Inferior parietal cortex (tissue), 1 donor: ENCODE data around the gene DNTTIP2.
"Not testable (repeated sequence)": the region's sequence is repeated elsewhere in the genome, so short reads cannot be mapped to it uniquely, and the experiment has no call there.

Experiments
- DNase-seq: peaks from one replicate; pipeline ENCODE4 v3.0.0-alpha.2; 2016; ENCODE audit errors: extremely low spot score

DNTTIP2 gene

DNA sequence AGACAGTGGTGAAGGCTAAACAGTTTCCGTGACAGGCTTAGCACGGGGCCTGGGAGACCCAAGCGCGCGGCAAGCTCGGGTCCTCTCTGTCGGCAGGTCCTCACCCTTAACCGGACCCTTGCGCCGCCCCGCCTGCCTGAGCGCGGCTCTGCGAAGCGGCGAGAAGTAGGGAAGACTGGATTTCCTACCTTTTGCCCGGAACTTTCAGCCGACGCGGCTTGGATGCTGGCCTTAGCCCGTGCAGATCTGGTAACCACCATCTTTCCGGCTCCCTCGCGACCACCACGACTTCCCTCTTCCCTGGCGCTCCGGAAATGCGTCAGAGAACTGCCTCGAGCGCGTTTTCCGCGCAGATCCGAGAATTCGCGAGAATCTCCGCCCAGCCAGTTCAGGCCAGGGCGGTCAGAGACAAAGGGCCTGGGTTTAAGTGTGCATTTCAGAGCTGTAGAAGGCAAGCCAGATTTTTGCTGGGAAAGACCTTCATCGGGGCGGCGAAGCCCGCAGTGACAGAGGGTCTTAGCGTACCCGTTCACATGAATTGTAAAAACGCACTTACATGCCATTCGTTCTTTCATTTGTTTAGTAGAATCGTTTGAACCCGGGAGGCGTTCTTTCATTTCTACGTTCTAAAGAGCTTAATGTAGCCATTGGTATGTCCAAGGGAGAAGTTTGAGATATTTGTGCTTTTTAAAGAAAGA, at the start of gene DNTTIP2:
DNTTIP2 (minus strand) TSS at position 318 of the 698 bp plus-strand sequence; CDS start at position 260, 58 bp downstream.
- peak; percentile 96 for DNase-seq

DNA sequence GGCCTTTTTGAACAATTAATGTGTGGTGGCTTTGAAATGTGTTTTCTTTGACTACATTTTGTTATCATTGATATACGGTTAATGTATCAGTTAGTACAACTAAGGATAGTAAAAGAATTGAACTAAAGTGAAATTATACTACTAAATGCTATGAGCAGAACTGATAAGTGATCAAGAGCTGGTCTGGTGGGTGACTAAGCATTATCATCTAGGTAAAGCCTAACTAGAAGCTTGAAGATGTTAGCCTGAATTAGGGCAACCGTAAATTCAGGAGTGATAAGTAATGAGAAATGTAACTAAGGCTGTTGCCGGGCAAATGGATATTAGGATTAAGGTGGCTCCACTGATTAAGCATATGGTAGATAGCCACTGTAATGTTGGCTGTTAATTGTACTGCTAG, 46.2 kb upstream of the DNTTIP2 start:
- DNase-seq, result no peak

DNA sequence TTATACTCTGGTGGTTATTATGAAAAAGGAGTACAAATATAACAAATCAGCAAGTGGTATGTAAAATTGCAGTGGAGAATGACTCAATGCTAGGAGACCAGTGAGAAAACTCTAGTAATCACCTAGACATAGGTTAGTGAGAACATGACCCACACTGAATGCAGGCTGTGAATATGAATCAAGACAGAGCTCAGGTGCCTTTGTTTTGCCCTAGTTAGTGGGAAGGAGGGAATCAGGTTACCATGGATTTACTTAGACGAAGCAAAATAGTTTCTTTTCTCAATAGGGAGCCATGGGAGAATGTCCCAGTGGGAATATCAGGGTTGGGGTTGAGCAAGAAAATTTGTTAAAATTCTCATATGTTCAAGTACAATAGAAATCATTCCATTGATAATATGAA, 40.8 kb upstream of the DNTTIP2 start:
- no peak for DNase-seq

GRCh38 chr1:93917302-93917701, 38.3 kb upstream of the DNTTIP2 start:
- no peak for DNase-seq

DNA sequence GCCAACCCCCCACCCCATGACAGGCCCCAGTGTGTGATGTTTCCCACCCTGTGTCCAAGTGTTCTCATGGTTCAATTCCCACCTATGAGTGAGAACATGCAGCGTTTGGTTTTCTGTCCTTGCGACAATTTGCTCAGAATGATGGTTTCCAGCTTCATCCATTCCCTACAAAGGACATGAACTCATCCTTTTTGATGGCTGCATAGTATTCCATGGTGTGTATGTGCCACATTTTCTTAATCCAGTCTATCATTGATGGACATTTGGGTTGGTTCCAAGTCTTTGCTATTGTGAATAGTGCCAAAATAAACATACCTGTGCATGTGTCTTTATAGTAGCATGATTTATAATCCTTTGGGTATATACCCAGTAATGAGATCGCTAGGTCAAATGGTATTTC, 31.9 kb upstream of the DNTTIP2 start:
- DNase-seq, result not testable (repeated sequence)

- no peak for DNase-seq
Measured at GRCh38 chr1:93910305-93910704, 31.3 kb upstream of the DNTTIP2 start.

DNA sequence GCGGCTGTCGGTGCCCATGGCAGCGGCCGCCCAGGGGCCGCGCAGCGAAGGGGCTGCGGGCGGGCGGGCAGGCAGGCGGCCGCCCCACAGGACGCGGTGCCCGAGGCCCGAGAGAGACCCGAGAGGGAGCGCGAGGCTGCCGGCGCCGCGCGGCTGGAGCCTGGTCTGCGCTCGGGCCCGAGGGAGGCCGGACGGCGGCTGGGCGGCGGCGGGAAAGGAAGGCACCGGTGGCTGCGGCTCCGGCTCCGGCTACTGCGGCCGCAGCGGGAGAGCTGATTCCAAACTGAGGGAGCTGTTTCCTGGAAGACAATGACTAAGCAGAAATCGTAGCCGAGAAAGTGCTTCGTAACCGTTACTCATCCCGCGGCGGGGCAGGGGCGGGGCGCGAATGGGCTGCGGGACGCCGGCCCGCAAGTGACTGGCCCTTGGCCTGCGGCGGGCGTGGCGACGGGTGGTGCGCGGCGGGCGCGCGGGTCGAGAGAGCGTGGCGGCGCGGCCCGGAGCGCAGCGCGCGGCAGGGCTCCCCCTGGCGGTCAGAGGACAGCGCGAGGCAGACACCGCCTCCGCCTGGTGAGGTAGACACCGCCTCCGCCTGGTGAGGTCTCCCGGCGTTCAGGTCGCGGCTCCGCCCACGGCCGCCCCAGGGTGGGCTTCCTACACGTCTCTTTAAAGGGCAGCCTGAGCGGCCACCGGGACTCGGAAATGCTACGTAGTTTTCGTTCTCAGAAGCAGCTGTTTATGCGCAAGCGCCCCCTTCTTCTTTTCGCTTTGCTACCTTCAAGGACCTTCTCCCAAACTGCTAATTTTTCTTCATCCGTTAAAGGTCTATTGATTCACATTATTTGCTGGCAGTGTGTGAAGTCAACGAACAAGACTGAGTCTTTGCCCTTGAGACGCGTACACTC, 30.4 kb upstream of the DNTTIP2 start, which contains the start of gene GCLM:
GCLM (minus strand) TSS at position 285 of the 905 bp plus-strand sequence; CDS start at position 18, 267 bp downstream.
- DNase-seq, result peak; percentile 82

- DNase-seq, result no peak
Measured at GRCh38 chr1:93908394-93909145, 29.6 kb upstream of the DNTTIP2 start.

DNA sequence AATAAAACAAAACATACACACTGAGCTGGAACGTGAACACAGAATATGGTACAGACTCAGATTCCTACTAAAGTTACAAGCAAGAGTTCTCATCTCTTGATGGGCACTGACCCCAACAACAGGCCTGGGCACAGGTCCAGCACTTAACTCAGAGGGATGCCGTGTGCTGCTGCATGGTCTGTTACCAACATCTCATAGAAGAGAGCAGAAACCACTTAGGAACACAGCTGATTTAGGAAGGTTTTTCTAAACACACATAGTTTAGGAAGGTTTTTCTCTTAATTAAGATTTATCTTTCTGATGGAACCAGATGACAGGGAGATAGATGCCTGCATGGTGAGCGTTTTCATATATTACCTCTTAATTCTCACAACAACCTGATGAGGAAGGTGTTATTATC, 28.7 kb upstream of the DNTTIP2 start:
- DNase-seq, result no peak

DNA sequence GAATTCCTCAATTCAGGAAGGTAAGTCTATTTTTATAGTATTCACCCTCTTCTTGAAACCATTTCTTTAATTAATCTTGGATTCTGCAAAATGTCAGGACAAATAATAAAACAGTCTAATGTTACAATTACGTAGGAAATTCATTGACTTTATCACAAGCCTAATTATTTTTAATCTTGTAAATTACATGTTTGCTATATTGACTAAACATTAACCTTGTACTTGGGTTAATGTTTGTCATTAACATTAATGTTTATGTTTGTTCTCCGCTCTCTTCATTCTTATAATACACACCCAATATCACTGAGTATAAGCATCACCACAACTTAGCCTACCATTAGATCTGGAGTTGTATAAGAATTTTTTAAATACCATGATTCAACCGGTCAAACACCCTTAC, 27.5 kb upstream of the DNTTIP2 start:
- no peak for DNase-seq

DNA sequence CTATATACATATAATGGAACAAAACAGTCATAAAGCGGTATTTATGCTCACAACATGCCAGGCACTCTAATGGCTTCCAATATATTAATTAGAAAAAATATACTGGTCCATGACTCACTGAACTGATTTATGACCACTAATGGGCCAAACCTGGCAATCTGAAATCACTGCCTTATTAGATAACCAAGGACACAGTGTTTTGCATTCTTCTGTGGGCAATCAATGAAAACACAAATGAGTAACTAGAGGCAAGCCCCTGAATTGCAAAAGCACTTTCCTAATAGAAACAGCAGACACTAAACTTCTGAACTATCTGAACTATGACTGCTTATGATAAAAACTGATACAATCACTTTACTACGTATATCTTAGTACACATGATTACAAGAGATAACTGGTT, 26.7 kb upstream of the DNTTIP2 start:
- DNase-seq, result no peak

- no peak for DNase-seq
Measured at GRCh38 chr1:93905051-93905450, 26.0 kb upstream of the DNTTIP2 start.

- DNase-seq, result no peak
Measured at GRCh38 chr1:93904228-93904627, 25.2 kb upstream of the DNTTIP2 start.

DNA sequence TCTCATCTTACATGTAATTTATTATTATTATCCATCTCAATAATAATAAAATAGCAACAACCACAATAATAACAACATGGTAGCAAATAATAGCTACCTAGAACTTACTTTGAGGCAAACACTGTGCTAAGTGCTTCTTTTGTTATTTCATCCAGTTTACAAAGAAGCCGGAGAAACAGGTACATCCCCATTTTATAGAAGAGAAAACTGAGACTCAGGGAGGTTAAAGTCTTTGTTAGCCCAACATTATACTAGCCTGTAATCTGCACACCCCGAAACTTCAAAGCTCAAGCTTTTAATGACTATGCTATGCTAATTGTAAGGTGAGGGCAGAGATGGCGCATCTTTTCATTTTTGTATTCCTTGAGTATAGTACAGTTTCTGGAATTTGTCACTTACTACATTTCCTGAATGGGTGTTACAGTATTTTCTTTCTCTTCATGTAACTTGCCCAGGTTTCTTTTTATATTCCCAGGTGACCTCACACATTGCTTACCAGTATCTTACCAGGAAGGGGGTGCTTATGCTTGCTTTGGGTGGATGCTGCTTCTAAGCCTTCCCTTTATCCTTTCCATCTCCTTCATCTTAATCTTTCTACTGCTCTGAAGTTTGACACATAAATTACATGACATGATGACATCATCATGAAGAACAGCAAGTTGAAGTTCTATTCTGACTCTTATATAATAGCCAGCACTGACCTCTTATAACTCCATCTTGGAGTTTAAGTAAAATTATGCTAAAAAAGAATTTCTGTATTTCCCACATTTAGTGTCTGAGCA, 21.9 kb upstream of the DNTTIP2 start:
- DNase-seq, result no peak

DNA sequence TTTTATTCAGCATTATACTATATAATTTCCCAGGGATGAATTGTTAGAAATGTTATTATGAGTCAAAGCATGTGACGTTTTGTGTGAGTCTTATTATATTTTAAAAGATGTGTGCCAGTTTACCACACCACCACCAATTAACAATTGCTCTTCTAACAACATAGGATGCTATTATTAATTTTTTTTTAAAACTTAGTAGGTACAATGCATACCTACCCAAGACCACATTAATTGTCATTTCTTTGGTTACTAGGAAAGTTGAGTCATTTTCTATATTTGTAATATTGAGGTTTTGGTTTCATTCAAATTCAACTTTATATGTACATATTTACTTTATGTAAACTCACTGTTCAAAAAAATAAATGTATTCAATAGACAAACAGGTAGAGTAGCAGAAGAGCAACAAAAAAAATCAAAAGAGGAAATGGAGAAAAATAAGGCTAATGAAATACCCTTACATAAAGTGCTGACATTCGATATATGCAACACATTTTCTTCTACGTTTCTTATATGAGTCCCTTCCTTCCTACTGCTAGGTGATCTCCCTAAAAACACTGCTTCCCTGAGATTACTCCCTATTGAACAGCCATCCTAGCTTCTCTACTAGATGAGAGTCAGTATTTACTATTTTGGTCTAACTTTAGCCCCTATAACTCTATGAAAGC, 20.7 kb upstream of the DNTTIP2 start:
- no peak for DNase-seq

- DNase-seq, result no peak
Measured at GRCh38 chr1:93888900-93889299, 9.9 kb upstream of the DNTTIP2 start.

- no peak for DNase-seq
Measured at GRCh38 chr1:93882269-93882668, 3.3 kb upstream of the DNTTIP2 start.

GRCh38 chr1:93880731-93881130, 1.7 kb upstream of the DNTTIP2 start:
- no peak for DNase-seq

DNA sequence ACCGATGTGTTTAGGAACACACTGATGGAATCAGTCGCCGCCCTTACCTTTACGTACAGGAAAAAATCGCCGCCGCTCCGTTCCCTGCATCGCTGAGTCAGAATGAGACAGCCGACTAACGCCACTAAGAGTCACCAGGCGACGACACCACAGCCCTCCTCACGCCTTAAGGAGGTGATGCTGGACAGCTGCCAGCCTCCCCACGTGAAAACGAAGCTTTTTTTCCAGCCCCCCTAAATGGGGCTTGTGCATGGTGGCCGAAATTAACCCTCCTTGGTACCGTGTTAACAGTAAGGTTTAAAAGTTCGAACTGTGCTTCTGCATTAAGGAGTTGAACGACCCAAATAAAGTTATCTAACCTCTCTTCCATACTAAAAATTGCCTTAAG, 511 bp downstream of the DNTTIP2 start:
- DNase-seq, result peak; percentile 36

DNA sequence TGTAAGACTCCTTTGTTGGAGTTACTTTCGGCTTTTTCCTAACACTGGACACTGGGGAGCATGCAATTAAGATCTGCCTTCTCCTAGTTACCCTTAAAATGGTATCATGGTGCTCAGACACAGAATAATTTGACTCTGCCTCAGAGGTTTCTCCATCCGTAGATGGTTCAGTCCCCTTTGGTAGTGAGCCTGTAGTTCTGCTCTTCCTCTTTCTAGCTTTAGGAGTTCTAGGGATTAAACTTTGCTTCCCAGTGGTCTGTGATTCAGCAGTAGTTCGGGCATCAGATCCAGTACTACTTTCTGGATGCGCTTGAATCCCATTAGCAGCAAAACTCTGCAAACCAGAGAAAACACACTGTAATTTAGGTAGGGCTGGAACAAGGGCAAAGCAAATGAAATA, 1.5 kb downstream of the DNTTIP2 start:
- DNase-seq, result no peak

DNA sequence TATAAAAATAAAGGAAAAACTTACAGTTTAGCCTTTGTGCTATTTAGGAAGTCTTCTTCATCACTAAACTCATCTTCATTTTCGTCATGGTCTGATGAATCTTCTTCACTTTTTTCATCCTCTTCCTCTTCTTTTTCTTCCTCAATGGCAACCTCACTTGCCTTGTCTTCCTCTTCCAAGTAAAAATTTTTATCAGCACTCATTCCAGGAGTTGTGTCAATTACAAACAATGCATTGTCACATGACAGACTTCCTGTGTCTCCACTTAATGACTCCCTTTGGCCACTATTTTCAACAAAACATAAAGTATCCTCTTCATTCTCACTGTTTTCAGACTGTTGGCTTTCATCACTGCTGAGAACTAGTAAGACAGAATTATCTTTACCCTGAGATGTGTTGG, 2.8 kb downstream of the DNTTIP2 start:
- no peak for DNase-seq
